KMS-11 (cell line): ENCODE measurements around the gene AP2A2.

Experiments used
- H2AFZ ChIP-seq: fragments of 200-600 bp; sonication (generic); 2 replicates; pipeline ENCODE4 v1.6.1; 2016; ENCODE audit warnings: antibody characterized with exemption, mixed run types, low read depth
- H3K27ac ChIP-seq: fragments of 200-600 bp; sonication (generic); 2 replicates; pipeline ENCODE4 v1.6.1; 2016; ENCODE audit warnings: mild to moderate bottlenecking, mixed run types
- H3K27me3 ChIP-seq: fragments of 200-600 bp; sonication (generic); 2 replicates; pipeline ENCODE4 v1.6.1; 2017; ENCODE audit warnings: mild to moderate bottlenecking, low read depth, mixed run types, moderate library complexity; ENCODE audit not compliant: insufficient read depth
- H3K36me3 ChIP-seq: fragments of 200-600 bp; sonication (generic); 2 replicates; pipeline ENCODE4 v1.6.1; 2017; ENCODE audit warnings: mild to moderate bottlenecking, mixed run types; ENCODE audit not compliant: insufficient read depth
- H3K4me1 ChIP-seq: fragments of 200-600 bp; sonication (generic); 2 replicates; pipeline ENCODE4 v1.6.1; 2016; ENCODE audit warnings: mild to moderate bottlenecking, low read depth, mixed run types; ENCODE audit not compliant: poor library complexity, severe bottlenecking
- H3K4me2 ChIP-seq: fragments of 200-600 bp; sonication (generic); 2 replicates; pipeline ENCODE4 v1.7.0; 2016; ENCODE audit warnings: mild to moderate bottlenecking, mixed run types
- H3K4me3 ChIP-seq: fragments of 200-600 bp; sonication (generic); IDR thresholded peaks from 2 replicates; pipeline ENCODE4 v1.6.1; 2017; ENCODE audit warnings: low read depth, low read length, mixed read lengths; ENCODE audit not compliant: insufficient read depth
- H3K79me2 ChIP-seq: fragments of 200-600 bp; sonication (generic); 2 replicates; pipeline ENCODE4 v1.6.1; 2016; ENCODE audit warnings: low read depth, mixed run types; ENCODE audit not compliant: insufficient read depth
- H3K9ac ChIP-seq: fragments of 200-600 bp; sonication (generic); 2 replicates; pipeline ENCODE4 v1.6.1; 2016; ENCODE audit warnings: mild to moderate bottlenecking, mixed run types
- H4K20me1 ChIP-seq: fragments of 200-600 bp; sonication (generic); 2 replicates; pipeline ENCODE4 v1.6.1; 2016; ENCODE audit warnings: mild to moderate bottlenecking, mixed run types; ENCODE audit not compliant: insufficient read depth
- TF ChIP-seq, protein P1 (sequence below): fragments of 200-600 bp; sonication (generic); conservative IDR thresholded peaks from 2 replicates; pipeline ENCODE4 v1.6.1; 2017; ENCODE audit warnings: low read depth, mild to moderate bottlenecking, antibody characterized with exemption, low read length, moderate library complexity, mixed read lengths

The AP2A2 gene

DNA sequence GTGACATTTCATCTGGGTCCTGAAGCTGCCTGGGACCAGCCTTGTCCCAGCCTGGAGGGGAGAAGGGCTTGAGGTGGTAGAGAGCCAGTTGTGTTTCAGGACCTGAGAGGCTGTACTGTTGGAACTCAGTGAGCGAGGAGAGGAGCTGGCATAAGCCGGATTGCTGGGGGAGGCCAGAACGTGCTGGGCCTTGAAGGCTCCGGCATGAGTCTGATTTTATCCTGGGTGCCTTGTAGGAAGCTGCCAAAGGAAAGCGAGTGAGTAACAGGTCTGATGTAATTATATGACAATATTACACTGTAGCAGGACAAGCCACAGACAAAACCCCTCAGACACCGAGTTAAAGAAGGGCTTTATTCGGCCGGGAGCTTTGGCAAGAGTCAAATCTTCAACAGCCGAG lies 17.2 kb downstream of the AP2A2 start:
- no peak overlapping the region for H3K4me3 ChIP-seq
- H3K27me3 ChIP-seq = no peaks in the 10 kb centered on the region
- no peak overlapping the region for H3K27ac ChIP-seq
- no peak overlapping the region for H3K9ac ChIP-seq
- no peaks in the 10 kb centered on the region for H3K36me3 ChIP-seq
- H3K79me2 ChIP-seq = peaks cover 51% of the 10 kb centered on the region
- TF ChIP-seq, protein P1, sequence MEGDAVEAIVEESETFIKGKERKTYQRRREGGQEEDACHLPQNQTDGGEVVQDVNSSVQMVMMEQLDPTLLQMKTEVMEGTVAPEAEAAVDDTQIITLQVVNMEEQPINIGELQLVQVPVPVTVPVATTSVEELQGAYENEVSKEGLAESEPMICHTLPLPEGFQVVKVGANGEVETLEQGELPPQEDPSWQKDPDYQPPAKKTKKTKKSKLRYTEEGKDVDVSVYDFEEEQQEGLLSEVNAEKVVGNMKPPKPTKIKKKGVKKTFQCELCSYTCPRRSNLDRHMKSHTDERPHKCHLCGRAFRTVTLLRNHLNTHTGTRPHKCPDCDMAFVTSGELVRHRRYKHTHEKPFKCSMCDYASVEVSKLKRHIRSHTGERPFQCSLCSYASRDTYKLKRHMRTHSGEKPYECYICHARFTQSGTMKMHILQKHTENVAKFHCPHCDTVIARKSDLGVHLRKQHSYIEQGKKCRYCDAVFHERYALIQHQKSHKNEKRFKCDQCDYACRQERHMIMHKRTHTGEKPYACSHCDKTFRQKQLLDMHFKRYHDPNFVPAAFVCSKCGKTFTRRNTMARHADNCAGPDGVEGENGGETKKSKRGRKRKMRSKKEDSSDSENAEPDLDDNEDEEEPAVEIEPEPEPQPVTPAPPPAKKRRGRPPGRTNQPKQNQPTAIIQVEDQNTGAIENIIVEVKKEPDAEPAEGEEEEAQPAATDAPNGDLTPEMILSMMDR = no peak
- H4K20me1 ChIP-seq = no peaks in the 10 kb centered on the region
- no peaks in the 10 kb centered on the region for H3K4me1 ChIP-seq
- no peak overlapping the region for H2AFZ ChIP-seq
- no peak overlapping the region for H3K4me2 ChIP-seq

DNA sequence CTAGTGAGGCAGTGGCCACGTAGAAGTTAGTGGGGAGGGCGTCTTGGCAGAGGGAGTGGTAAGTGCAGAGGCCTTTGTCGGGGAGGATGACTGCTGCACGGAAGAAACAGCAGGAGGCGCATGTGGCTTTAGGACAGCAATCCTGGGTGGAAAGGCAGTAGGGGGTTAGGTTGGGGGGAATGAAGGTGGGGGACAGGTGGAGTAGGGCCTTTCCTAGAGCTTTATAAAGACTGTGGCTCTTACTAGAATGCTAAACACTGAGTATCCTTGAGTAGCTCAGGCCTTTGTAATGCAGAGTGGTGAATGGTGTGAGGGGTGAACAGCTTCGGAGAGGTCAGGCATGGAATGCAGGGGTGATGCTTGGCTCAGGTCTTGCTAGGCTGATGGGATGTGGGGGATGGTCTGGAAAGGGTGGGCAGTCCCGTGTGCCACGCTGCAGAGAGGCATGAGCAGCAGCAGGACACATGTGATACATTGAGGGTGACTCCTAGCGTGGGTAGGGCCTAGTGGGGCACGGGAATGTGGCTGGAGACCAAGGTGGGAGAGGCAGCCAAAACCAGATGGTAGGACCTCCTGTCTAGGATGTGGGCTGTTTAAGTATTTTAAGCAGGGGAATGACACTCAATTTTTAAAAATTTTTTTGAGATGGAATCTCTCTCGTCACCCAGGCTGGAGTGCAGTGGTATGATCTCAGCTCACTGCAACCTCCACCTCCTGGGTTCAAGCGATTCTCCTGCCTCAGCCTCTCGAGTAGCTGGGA lies 19.2 kb downstream of the AP2A2 start:
- Histone ChIP-seq H2AFZ (no peak overlapping the region), H3K4me2 (no peak overlapping the region), H3K27ac (no peak overlapping the region), H3K4me1 (no peaks in the 10 kb centered on the region), H3K4me3 (no peak overlapping the region), H3K27me3 (no peaks in the 10 kb centered on the region), H3K79me2 (peaks cover 32% of the 10 kb centered on the region), H3K36me3 (no peaks in the 10 kb centered on the region), H4K20me1 (no peaks in the 10 kb centered on the region), H3K9ac (no peak overlapping the region)
- TF ChIP-seq, protein P1 = no peak

DNA sequence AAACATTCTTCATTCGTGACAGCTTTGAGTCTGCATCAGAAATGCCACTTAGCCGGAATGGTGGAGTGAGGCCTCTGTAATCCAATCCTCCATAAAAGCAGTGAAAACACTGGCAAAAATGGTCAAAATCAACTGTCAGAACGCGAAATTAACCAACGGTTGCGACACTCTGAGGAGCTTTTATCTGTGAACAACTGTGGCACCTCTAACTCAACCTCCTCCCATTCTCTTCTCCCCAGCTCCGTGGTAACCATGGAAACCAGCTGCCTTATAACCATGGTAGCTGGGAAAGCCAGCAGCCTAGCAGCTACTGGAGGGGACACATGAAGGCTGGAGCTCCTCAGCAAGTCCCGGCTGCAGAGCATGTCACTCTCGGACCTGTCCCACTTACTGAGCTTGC lies 20.3 kb downstream of the AP2A2 start:
- Histone ChIP-seq H3K4me2 (no peak overlapping the region), H3K9ac (no peak overlapping the region)

DNA sequence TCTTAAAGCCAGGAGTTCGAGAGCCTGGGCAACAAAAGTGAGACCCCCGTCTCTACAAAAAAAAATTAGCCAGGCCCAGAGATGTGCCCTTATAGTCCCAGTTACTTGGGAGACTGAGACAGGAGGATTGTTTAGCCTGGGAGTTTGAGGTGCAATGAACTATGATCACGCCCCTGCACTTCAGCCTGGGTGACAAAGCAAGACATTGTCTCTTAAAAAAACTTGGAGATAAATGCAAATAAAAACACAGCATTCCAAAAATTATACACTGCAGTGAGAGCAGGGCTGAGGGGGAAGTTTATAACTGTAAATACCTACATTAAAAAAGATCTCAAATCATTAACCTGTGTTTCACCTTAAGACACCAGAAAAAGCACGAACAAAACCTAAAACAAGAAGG lies 22.1 kb downstream of the AP2A2 start:
- no peak overlapping the region for H3K27ac ChIP-seq
- H3K4me2 ChIP-seq = no peak overlapping the region
- no peak overlapping the region for H3K9ac ChIP-seq
- no peaks in the 10 kb centered on the region for H4K20me1 ChIP-seq
- H3K36me3 ChIP-seq = no peaks in the 10 kb centered on the region
- H3K79me2 ChIP-seq = peaks cover 3% of the 10 kb centered on the region
- TF ChIP-seq, protein P1 = no peak
- H3K27me3 ChIP-seq = no peaks in the 10 kb centered on the region
- no peak overlapping the region for H2AFZ ChIP-seq
- H3K4me3 ChIP-seq = no peak overlapping the region
- no peaks in the 10 kb centered on the region for H3K4me1 ChIP-seq

More for the DNA sequence above, 20.3 kb downstream of the AP2A2 start:
- H3K27me3 ChIP-seq = no peaks in the 10 kb centered on the region
- no peaks in the 10 kb centered on the region for H3K4me1 ChIP-seq
- H3K36me3 ChIP-seq = no peaks in the 10 kb centered on the region
- H3K27ac ChIP-seq = no peak overlapping the region
- no peaks in the 10 kb centered on the region for H4K20me1 ChIP-seq
- H3K79me2 ChIP-seq = peaks cover 21% of the 10 kb centered on the region
- H2AFZ ChIP-seq = no peak overlapping the region
- no peak overlapping the region for H3K4me3 ChIP-seq
- TF ChIP-seq, protein P1 = no peak
